HG02571 (cell line): Measurements from ENCODE around the gene SPDYE1.
A peak's percentile ranks its signal among the peaks of the same experiment; 100 is the strongest.
"Not testable (repeated sequence)": the region's sequence is repeated elsewhere in the genome, so short reads cannot be mapped to it uniquely, and the experiment has no call there.

ENCODE experiments used
- ATAC-seq: cut with Tn5 transposase; IDR thresholded peaks from one replicate; pipeline ENCODE4 v1.9.1; 2021; ENCODE audit warnings: mild to moderate bottlenecking, moderate library complexity; ENCODE audit not compliant: unreplicated experiment

Gene SPDYE1

GRCh38 chr7:43990829-43991228, 6.9 kb upstream of the SPDYE1 start:
- ATAC-seq = not testable (repeated sequence)

GRCh38 chr7:43992896-43993295, 4.8 kb upstream of the SPDYE1 start:
- peak; percentile 83 for ATAC-seq

- not testable (repeated sequence) for ATAC-seq
Measured at GRCh38 chr7:43994681-43995080, 3.0 kb upstream of the SPDYE1 start.

- not testable (repeated sequence) for ATAC-seq
Measured at GRCh38 chr7:44012081-44012480, 14.4 kb downstream of the SPDYE1 start.

GRCh38 chr7:44015090-44015489, 17.4 kb downstream of the SPDYE1 start:
- ATAC-seq = not testable (repeated sequence)

- ATAC-seq = peak; percentile 90
Measured at GRCh38 chr7:44018857-44019807, 21.4 kb downstream of the SPDYE1 start.

GRCh38 chr7:44019825-44020224, 22.1 kb downstream of the SPDYE1 start:
- not testable (repeated sequence) for ATAC-seq

- ATAC-seq = not testable (repeated sequence)
Measured at GRCh38 chr7:44022069-44022468, 24.4 kb downstream of the SPDYE1 start.

- not testable (repeated sequence) for ATAC-seq
Measured at GRCh38 chr7:44022796-44023467, 25.2 kb downstream of the SPDYE1 start.

GRCh38 chr7:44029433-44029832, 31.7 kb downstream of the SPDYE1 start:
- ATAC-seq = not testable (repeated sequence)

GRCh38 chr7:44030029-44030428, 32.3 kb downstream of the SPDYE1 start:
- ATAC-seq = not testable (repeated sequence)

- ATAC-seq = not testable (repeated sequence)
Measured at GRCh38 chr7:44031319-44031718, 33.6 kb downstream of the SPDYE1 start.

GRCh38 chr7:44032031-44032430, 34.3 kb downstream of the SPDYE1 start:
- ATAC-seq = not testable (repeated sequence)

GRCh38 chr7:44033971-44034844, 36.5 kb downstream of the SPDYE1 start:
- ATAC-seq = not testable (repeated sequence)

- ATAC-seq = not testable (repeated sequence)
Measured at GRCh38 chr7:44036364-44036763, 38.7 kb downstream of the SPDYE1 start.

GRCh38 chr7:44037951-44038350, 40.3 kb downstream of the SPDYE1 start:
- not testable (repeated sequence) for ATAC-seq

GRCh38 chr7:44038553-44038952, 40.9 kb downstream of the SPDYE1 start:
- ATAC-seq = not testable (repeated sequence)

GRCh38 chr7:44038961-44039558, 41.4 kb downstream of the SPDYE1 start:
- ATAC-seq = peak; percentile 63

GRCh38 chr7:44039800-44040492, 42.2 kb downstream of the SPDYE1 start:
- ATAC-seq = peak; percentile 0

GRCh38 chr7:44040493-44040891, 42.8 kb downstream of the SPDYE1 start:
- ATAC-seq = peak; percentile 33
